ENCODE measurements around the gene RAP2C.

GRCh38 chrX:132236121-132236520 lies 16.9 kb upstream of the RAP2C start:
- no peak for TF ChIP-seq CTCF (IDR thresholded peaks at IDR 0.05; ENCODE audit: poor library complexity, severe bottlenecking)
- no peak for TF ChIP-seq POLR2AphosphoS5 (IDR thresholded peaks at IDR 0.05)
- no peak for TF ChIP-seq EP300 (conservative IDR thresholded peaks at IDR 0.05; ENCODE audit: poor library complexity, severe bottlenecking)
- TF ChIP-seq TAF1 (IDR thresholded peaks at IDR 0.05; ENCODE audit: low read depth): no peak
- no peak for TF ChIP-seq EZH2 (IDR thresholded peaks at IDR 0.05; ENCODE audit: borderline replicate concordance, insufficient read depth, low read length, poor library complexity, severe bottlenecking)
- TF ChIP-seq SMC3 (conservative IDR thresholded peaks at IDR 0.05; ENCODE audit: poor library complexity): no peak
- TF ChIP-seq RAD21 (conservative IDR thresholded peaks at IDR 0.05): no peak
- TF ChIP-seq, protein P1, sequence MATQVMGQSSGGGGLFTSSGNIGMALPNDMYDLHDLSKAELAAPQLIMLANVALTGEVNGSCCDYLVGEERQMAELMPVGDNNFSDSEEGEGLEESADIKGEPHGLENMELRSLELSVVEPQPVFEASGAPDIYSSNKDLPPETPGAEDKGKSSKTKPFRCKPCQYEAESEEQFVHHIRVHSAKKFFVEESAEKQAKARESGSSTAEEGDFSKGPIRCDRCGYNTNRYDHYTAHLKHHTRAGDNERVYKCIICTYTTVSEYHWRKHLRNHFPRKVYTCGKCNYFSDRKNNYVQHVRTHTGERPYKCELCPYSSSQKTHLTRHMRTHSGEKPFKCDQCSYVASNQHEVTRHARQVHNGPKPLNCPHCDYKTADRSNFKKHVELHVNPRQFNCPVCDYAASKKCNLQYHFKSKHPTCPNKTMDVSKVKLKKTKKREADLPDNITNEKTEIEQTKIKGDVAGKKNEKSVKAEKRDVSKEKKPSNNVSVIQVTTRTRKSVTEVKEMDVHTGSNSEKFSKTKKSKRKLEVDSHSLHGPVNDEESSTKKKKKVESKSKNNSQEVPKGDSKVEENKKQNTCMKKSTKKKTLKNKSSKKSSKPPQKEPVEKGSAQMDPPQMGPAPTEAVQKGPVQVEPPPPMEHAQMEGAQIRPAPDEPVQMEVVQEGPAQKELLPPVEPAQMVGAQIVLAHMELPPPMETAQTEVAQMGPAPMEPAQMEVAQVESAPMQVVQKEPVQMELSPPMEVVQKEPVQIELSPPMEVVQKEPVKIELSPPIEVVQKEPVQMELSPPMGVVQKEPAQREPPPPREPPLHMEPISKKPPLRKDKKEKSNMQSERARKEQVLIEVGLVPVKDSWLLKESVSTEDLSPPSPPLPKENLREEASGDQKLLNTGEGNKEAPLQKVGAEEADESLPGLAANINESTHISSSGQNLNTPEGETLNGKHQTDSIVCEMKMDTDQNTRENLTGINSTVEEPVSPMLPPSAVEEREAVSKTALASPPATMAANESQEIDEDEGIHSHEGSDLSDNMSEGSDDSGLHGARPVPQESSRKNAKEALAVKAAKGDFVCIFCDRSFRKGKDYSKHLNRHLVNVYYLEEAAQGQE (IDR thresholded peaks at IDR 0.05; ENCODE audit: borderline replicate concordance): no peak
- no peak for TF ChIP-seq MXI1 (conservative IDR thresholded peaks at IDR 0.05; ENCODE audit: poor library complexity, severe bottlenecking)

All from neural cell (in vitro differentiated cells).